Hepatocyte (in vitro differentiated cells): Measurements from ENCODE around the gene SVIL.

Source experiments
- CTCF ChIP-seq: fragments of 200-600 bp; sonication (generic); IDR thresholded peaks from 2 replicates; pipeline ENCODE4 v1.5.1; 2016; ENCODE audit warnings: antibody characterized with exemption, mild to moderate bottlenecking; ENCODE audit not compliant: poor library complexity
- EZH2 ChIP-seq: fragments of 200-600 bp; sonication (generic); IDR thresholded peaks from 2 replicates; pipeline ENCODE4 v1.6.1; 2016; ENCODE audit warnings: antibody characterized with exemption, mild to moderate bottlenecking, borderline replicate concordance

GRCh38 chr10:29428486-29428885 lies 206.3 kb downstream of the SVIL start:
- TF ChIP-seq CTCF, result no peak
- no peak for TF ChIP-seq EZH2
